Caco-2 (cell line): ENCODE measurements around the gene ZNF30. TPM values are rescaled to one million over a fixed set of nuclear protein-coding genes. Genes with fewer than 3 reads are reported as not detected.

ENCODE experiments used
- BruUV-seq: library from RNA; stranded (reverse); fragments of 400-500 nt; replicated peaks from 2 replicates; lab custom pipeline; 2021; lab: Mats Ljungman, UMichigan
- CTCF ChIA-PET: fragments of 300-600 bp; sonication (Branson Sonifier 250); formaldehyde crosslinking; loops from one replicate; lab custom pipeline; 2022; ENCODE audit warnings: antibody characterized with exemption; lab: Charles Lee
- POLR2A ChIA-PET: fragments of 300-600 bp; sonication (Branson Sonifier 250); formaldehyde crosslinking; loops from one replicate; lab custom pipeline; 2022; ENCODE audit warnings: antibody characterized with exemption; lab: Charles Lee
- DNase-seq, 2 experiments: peaks; one replicate each; pipeline versions ENCODE4 v3.0.0 to v3.0.0-alpha.2; 2020 to 2022
- H3K27me3 ChIP-seq: replicated peaks from 2 replicates; pipeline ENCODE4 v1.6.0; 2011; ENCODE audit warnings: low read length; ENCODE audit not compliant: control insufficient read depth, insufficient read depth
- H3K36me3 ChIP-seq: 2 replicates; pipeline ENCODE4 v1.5.1; 2011; ENCODE audit warnings: low read length; ENCODE audit not compliant: control insufficient read depth, insufficient read depth
- H3K4me1 ChIP-seq: fragments of 250-450 bp; sonication (Bioruptor Pico); 2 replicates; pipeline ENCODE4 v1.5.1; 2020; ENCODE audit warnings: mild to moderate bottlenecking
- H3K4me3 ChIP-seq: 2 replicates; pipeline ENCODE4 v1.5.1; 2011; ENCODE audit warnings: low read depth, mild to moderate bottlenecking, control low read depth, low read length
- H3K9me3 ChIP-seq: fragments of 250-450 bp; sonication (Bioruptor Pico); 2 replicates; pipeline ENCODE4 v1.5.1; 2020; ENCODE audit warnings: mild to moderate bottlenecking, moderate library complexity
- H3K27ac Mint-ChIP-seq: one replicate; pipeline ENCODE4 v1.8.0; 2022; ENCODE audit warnings: mixed read lengths; ENCODE audit not compliant: unreplicated experiment
- H3K27me3 Mint-ChIP-seq: one replicate; pipeline ENCODE4 v1.8.0; 2022; ENCODE audit warnings: mixed read lengths; ENCODE audit not compliant: insufficient read depth, unreplicated experiment
- H3K36me3 Mint-ChIP-seq: one replicate; pipeline ENCODE4 v1.8.0; 2022; ENCODE audit warnings: mild to moderate bottlenecking, mixed read lengths; ENCODE audit not compliant: insufficient read depth, unreplicated experiment
- H3K4me1 Mint-ChIP-seq: one replicate; pipeline ENCODE4 v1.8.0; 2022; ENCODE audit warnings: low read depth, mixed read lengths; ENCODE audit not compliant: unreplicated experiment
- H3K4me3 Mint-ChIP-seq: one replicate; pipeline ENCODE4 v1.8.0; 2022; ENCODE audit warnings: mild to moderate bottlenecking, moderate library complexity, mixed read lengths; ENCODE audit not compliant: unreplicated experiment
- H3K9me3 Mint-ChIP-seq: one replicate; pipeline ENCODE4 v1.8.0; 2022; ENCODE audit warnings: mixed read lengths; ENCODE audit not compliant: unreplicated experiment
- CTCF ChIP-seq, 2 experiments: fragments of 200-600 bp in 1 of 2; IDR thresholded peaks; 1 replicate in 1 of 2; 2 replicates in 1 of 2; pipeline versions ENCODE4 v1.5.1 to v1.8.0; 2011 to 2022; ENCODE audit warnings: antibody characterized with exemption in 1 of 2, control low read depth in 1 of 2, inconsistent platforms in 1 of 2, low read depth in 1 of 2, low read length in 1 of 2, mild to moderate bottlenecking in 1 of 2, moderate library complexity in 1 of 2; ENCODE audit not compliant: insufficient read depth in 1 of 2, severe bottlenecking in 1 of 2, unreplicated experiment in 1 of 2
- intact Hi-C: fragments of 100-400 bp; cut with micrococcal nuclease; formaldehyde crosslinking; loops from one replicate; pipeline ENCODE4 v1.10.0; 2022; ENCODE audit not compliant: unreplicated experiment
- total RNA-seq: library from RNA; stranded (reverse); gene quantifications from 2 replicates; pipeline ENCODE4 v1.2.3, GENCODE V29; 2022

Gene ZNF30
- total RNA-seq, 1 experiment from 2014 or later: 5.6 TPM

GRCh38 chr19:34881982-34882381 is 44.7 kb upstream of the ZNF30 start:
- H3K4me3 Mint-ChIP-seq: no peak overlapping the region

GRCh38 chr19:34888091-34888490 is 38.6 kb upstream of the ZNF30 start:
- BruUV-seq: no TSS peak
- Histone ChIP-seq H3K4me3 (no peak overlapping the region), H3K27me3 (no peaks in the 10 kb centered on the region), H3K4me1 (no peaks in the 10 kb centered on the region), H3K9me3 (0 out of 2 replicates have a peak, but pooled peaks cover 6% of the 10 kb centered on the region), H3K36me3 (no peaks in the 10 kb centered on the region)
- Mint-ChIP-seq H3K4me3 (no peak overlapping the region), H3K27ac (no peak overlapping the region), H3K4me1 (no peaks in the 10 kb centered on the region), H3K9me3 (peaks cover 22% of the 10 kb centered on the region), H3K36me3 (no peaks in the 10 kb centered on the region), H3K27me3 (peaks cover 6% of the 10 kb centered on the region)
- peak in 1 of 2 experiments; percentile 9 for DNase-seq
- ChIA-PET CTCF (no interaction called here), POLR2A (no interaction called here)
- intact Hi-C loops: no loop called here
- TF ChIP-seq CTCF (IDR thresholded peaks at IDR 0.05; ENCODE audit: insufficient read depth in 1 of 2, low read depth in 1 of 2, low read length in 1 of 2, severe bottlenecking in 1 of 2, unreplicated experiment in 1 of 2): no peak

More at GRCh38 chr19:34881982-34882381, 44.7 kb upstream of the ZNF30 start:
- no peak for DNase-seq
- POLR2A ChIA-PET: no interaction called here
- CTCF ChIA-PET: no interaction called here
- no TSS peak for BruUV-seq
- no peak overlapping the region for H3K4me3 ChIP-seq
- no peak for TF ChIP-seq CTCF (IDR thresholded peaks at IDR 0.05; ENCODE audit: insufficient read depth in 1 of 2, low read depth in 1 of 2, low read length in 1 of 2, severe bottlenecking in 1 of 2, unreplicated experiment in 1 of 2)
- Mint-ChIP-seq H3K27ac (no peak overlapping the region), H3K4me1 (no peaks in the 10 kb centered on the region), H3K9me3 (peaks cover 37% of the 10 kb centered on the region), H3K27me3 (peaks cover 7% of the 10 kb centered on the region), H3K36me3 (no peaks in the 10 kb centered on the region)
- H3K36me3 ChIP-seq: no peaks in the 10 kb centered on the region
- 0 out of 2 replicates have a peak, but pooled peaks cover 6% of the 10 kb centered on the region for H3K9me3 ChIP-seq
- H3K27me3 ChIP-seq: no peaks in the 10 kb centered on the region
- no peaks in the 10 kb centered on the region for H3K4me1 ChIP-seq
- intact Hi-C loops: no loop called here

- CTCF ChIA-PET: no interaction called here
These were observed 26.5 kb upstream of the ZNF30 start for GRCh38 chr19:34900245-34900644.

More at GRCh38 chr19:34900245-34900644, 26.5 kb upstream of the ZNF30 start:
- Mint-ChIP-seq H3K36me3 (no peaks in the 10 kb centered on the region), H3K4me3 (no peak overlapping the region), H3K27ac (no peak overlapping the region), H3K9me3 (peaks cover 10% of the 10 kb centered on the region), H3K4me1 (no peaks in the 10 kb centered on the region), H3K27me3 (peaks cover 13% of the 10 kb centered on the region)
- Histone ChIP-seq H3K36me3 (no peaks in the 10 kb centered on the region), H3K4me1 (no peaks in the 10 kb centered on the region), H3K4me3 (no peak overlapping the region), H3K9me3 (peaks cover 16% of the 10 kb centered on the region), H3K27me3 (no peaks in the 10 kb centered on the region)
- intact Hi-C loops: no loop called here
- no TSS peak for BruUV-seq
- no peak for DNase-seq
- POLR2A ChIA-PET: no interaction called here
- TF ChIP-seq CTCF (IDR thresholded peaks at IDR 0.05; ENCODE audit: insufficient read depth in 1 of 2, low read depth in 1 of 2, low read length in 1 of 2, severe bottlenecking in 1 of 2, unreplicated experiment in 1 of 2): no peak
